ENCODE results near the gene RASL12. TPM values are rescaled to one million over a fixed set of nuclear protein-coding genes. Genes with fewer than 3 reads are reported as not detected.

The RASL12 gene
- total RNA-seq, 1 experiment from 2014 or later: 0.67 TPM

DNA sequence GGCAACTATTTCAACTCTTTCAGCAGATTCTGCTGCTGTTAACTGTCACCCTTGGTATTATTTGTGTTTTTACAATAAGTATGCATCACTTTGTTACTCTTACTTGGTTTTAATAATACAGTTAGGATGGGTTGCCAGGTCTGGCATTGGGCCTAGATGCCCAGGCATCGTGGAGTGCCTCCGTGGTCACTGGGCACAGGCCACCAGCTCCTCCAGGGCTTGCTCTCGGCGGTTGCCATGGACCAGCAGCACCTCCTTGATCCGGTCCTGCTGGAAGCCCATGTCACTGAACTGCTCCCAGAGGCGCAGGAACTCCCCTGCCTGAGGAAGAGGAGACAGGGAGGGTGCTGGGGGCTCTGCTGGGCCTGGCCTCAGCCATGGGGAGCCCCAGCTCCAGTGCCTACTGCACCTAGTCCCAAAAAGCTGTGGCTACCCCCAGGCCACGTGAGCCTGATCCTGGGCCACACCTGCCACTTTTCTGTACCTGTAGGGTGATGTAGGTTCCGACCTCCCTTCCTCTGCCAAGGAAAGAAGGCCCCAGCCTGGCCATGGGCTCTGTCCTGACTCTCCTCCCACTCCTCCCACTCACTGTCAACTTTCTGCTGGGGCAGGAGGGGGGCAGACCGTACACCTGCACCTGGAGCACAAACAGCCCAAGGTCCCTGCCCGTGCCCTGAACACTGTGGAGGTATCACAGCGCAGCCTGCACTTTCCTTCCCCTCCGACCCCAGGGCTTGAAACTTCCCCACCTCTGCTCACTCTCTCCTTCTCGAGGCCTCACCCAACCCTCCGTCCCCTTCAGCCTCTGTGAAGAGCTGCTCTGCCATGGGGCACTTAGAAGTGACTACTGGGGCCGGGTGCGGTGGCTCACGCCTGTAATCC lies 25.4 kb upstream of the RASL12 start:
- no peak for TF ChIP-seq CTCF (IDR thresholded peaks at IDR 0.05)
- no peak for TF ChIP-seq TCF7L2 (IDR thresholded peaks at IDR 0.05; ENCODE audit: low read depth, low read length)
- CTCF ChIA-PET: no interaction called here
- intact Hi-C loops (cut with micrococcal nuclease; ENCODE audit: unreplicated experiment): no loop called here
- in situ Hi-C loops (cut with HindIII; ENCODE audit: low pct_unique_long_range_greater_than_20kb, low sequenced_read_pairs): no loop called here
- BruUV-seq (replicated peaks): no TSS peak
- H3K27me3 ChIP-seq (ENCODE audit: control insufficient read depth, insufficient read depth, low read length): no peaks in the 10 kb centered on the region
- peaks cover 3% of the 10 kb centered on the region; the same call in 1 of the 2 replicates for H3K4me1 ChIP-seq (ENCODE audit: control insufficient read depth, insufficient read depth, low read length)
- H3K9me3 ChIP-seq (ENCODE audit: control insufficient read depth, insufficient read depth, low read depth, low read length): no peaks in the 10 kb centered on the region
- H3K36me3 ChIP-seq (ENCODE audit: control insufficient read depth, insufficient read depth, low read length): no peaks in the 10 kb centered on the region
- no peak overlapping the region for H3K27ac ChIP-seq (ENCODE audit: low read length)
- no peak overlapping the region for H3K4me3 ChIP-seq (ENCODE audit: low read depth in 2 of 2, low read length in 2 of 2)
- POLR2A ChIA-PET: no interaction called here
- ATAC-seq: no peak
- no peak for DNase-seq (ENCODE audit: low read depth, low spot score)

- intact Hi-C loops (cut with micrococcal nuclease; ENCODE audit: unreplicated experiment): no loop called here
- DNase-seq (ENCODE audit: low read depth, low spot score): no peak
- POLR2A ChIA-PET: no interaction called here
These were observed 24.4 kb upstream of the RASL12 start for GRCh38 chr15:65091946-65092770.

More at GRCh38 chr15:65091946-65092770, 24.4 kb upstream of the RASL12 start:
- no TSS peak for BruUV-seq (replicated peaks)
- CTCF ChIA-PET: no interaction called here
- H3K4me3 ChIP-seq (ENCODE audit: low read depth in 2 of 2, low read length in 2 of 2): no peak overlapping the region
- no peaks in the 10 kb centered on the region for H3K36me3 ChIP-seq (ENCODE audit: control insufficient read depth, insufficient read depth, low read length)
- ATAC-seq: no peak
- no peaks in the 10 kb centered on the region for H3K27me3 ChIP-seq (ENCODE audit: control insufficient read depth, insufficient read depth, low read length)
- in situ Hi-C loops (cut with HindIII; ENCODE audit: low pct_unique_long_range_greater_than_20kb, low sequenced_read_pairs): no loop called here
- peaks cover 10% of the 10 kb centered on the region for H3K4me1 ChIP-seq (ENCODE audit: control insufficient read depth, insufficient read depth, low read length)
- H3K27ac ChIP-seq (ENCODE audit: low read length): no peak overlapping the region
- H3K9me3 ChIP-seq (ENCODE audit: control insufficient read depth, insufficient read depth, low read depth, low read length): no peaks in the 10 kb centered on the region
- no peak for TF ChIP-seq CTCF (IDR thresholded peaks at IDR 0.05)
- TF ChIP-seq REST (IDR thresholded peaks at IDR 0.05; ENCODE audit: insufficient read depth in 1 of 2, low read depth in 2 of 2, low read length in 1 of 2): no peak
- no peak for TF ChIP-seq TCF7L2 (IDR thresholded peaks at IDR 0.05; ENCODE audit: low read depth, low read length)

Measured in Panc1 (cell line).